GM19351 (cell line): ENCODE data around the gene ARL8A.

Experiments used
- ATAC-seq: cut with Tn5 transposase; IDR thresholded peaks from one replicate; pipeline ENCODE4 v1.9.1; 2021; ENCODE audit warnings: mild to moderate bottlenecking, moderate library complexity; ENCODE audit not compliant: unreplicated experiment

Gene ARL8A

DNA sequence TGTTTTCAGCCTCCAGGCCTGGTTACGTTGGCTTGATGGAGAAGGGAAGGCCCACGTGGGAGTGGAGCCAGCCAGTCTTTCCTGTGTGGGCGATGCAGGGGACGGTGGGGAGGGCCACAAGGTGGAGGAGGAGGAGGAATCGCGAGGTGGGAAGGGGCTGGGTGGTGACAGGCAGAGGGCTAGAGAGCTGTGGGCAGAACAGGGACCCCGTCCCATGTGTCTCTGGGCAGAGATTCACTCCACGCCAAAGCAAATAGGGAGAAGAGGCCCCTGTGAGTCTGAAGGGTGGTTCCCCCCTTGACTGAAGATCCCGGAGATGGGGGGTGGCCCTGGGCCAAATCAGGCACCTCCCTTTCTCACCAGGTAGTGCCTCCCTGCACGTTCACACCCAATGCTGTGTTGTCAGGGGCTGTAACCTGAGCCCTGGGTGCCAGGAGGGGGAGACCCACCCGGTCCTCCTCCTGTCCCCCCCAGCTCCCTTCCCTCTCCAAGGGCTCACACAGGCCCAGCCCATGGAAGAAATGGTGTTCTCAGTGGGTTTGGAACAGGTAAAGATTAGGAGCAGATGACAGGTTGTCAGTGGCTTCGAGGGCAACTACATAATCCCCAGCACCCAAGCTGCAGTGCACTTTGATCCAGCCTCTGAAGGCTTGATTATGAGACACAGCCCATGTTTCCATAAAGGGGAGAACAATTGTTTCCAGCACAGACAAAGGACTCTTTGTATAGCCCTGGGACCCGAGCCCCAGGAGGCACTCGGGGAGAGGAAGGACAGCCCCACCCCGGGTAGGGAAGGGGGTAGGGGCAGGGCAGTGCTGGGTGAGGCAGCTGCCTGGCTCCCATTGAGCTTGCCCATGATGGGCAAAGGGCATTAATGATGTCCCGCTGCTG, 59.5 kb downstream of the ARL8A start:
- no peak for ATAC-seq
